Adrenal gland (tissue), 12 donors: ENCODE measurements around the gene CUL4A. TPM values are rescaled to one million over a fixed set of nuclear protein-coding genes. Genes with fewer than 3 reads are reported as not detected.

Experiments
- DNase-seq, 7 donors: peaks; one replicate each; pipeline ENCODE4 v3.0.0-alpha.2; 2019 to 2020
- H3K27ac ChIP-seq, 5 donors: fragments of 200-600 bp; sonication (generic) in 4 of 5; 1 replicate in 3 of 5; 2 replicates in 2 of 5; pipeline versions ENCODE4 v1.5.1 to v1.8.0; 2016 to 2020; ENCODE audit warnings: mild to moderate bottlenecking in 1 of 5
- H3K27me3 ChIP-seq: fragments of 200-600 bp; 2 replicates; pipeline ENCODE4 v1.8.0; 2021
- H3K36me3 ChIP-seq, 2 donors: fragments of 200-600 bp; replicated peaks in 1 of 2; 1 replicate in 1 of 2; 2 replicates in 1 of 2; pipeline versions ENCODE4 v1.5.1 to v1.8.0; 2018 to 2022
- H3K4me1 ChIP-seq, 2 donors: fragments of 200-600 bp; replicated peaks in 1 of 2; 1 replicate in 1 of 2; 2 replicates in 1 of 2; pipeline versions ENCODE4 v1.5.1 to v1.8.0; 2018 to 2021
- H3K4me3 ChIP-seq, 4 donors: fragments of 200-600 bp; sonication (generic) in 3 of 4; one replicate each; pipeline ENCODE4 v1.5.1; 2016 to 2018
- H3K9me3 ChIP-seq, 3 donors: fragments of 200-600 bp; sonication (generic) in 1 of 3; replicated peaks in 1 of 3; 1 replicate in 2 of 3; 2 replicates in 1 of 3; pipeline versions ENCODE4 v1.5.1 to v1.8.0; 2016 to 2021
- POLR2A ChIP-seq, 2 donors: fragments of 450-650 bp; IDR thresholded peaks; one replicate each; pipeline ENCODE4 v1.6.1; 2017; ENCODE audit warnings: antibody characterized with exemption in 2 of 2, mild to moderate bottlenecking in 2 of 2, moderate library complexity in 1 of 2
- WGBS, 4 donors: extraction: QIAGEN DNeasy Blood & Tissue Kit in 2 of 4; methylation state at CpG; one replicate each; pipeline versions ENCODE4 v1.1.5 to v1.1.7; 2013 to 2017; 5-methylcytosine and 5-hydroxymethylcytosine counted together
- intact Hi-C, 2 donors: fragments of 100-400 bp; cut with DNase I; formaldehyde crosslinking; loops; one replicate each; pipeline versions ENCODE4 v1.14.1 to v1.15.0; 2022 to 2023
- polyA plus RNA-seq, 3 donors: library from polyadenylated mRNA; stranded (reverse); fragments of 200-250 nt in 2 of 3; fragments of 350-450 nt in 1 of 3; fragmentation: Illumina TruSeq in 1 of 3; extraction: RNeasy Lipid Tissue Mini Kit (QIAGEN cat#74804) in 1 of 3; gene quantifications; one replicate each; pipeline ENCODE4 v1.2.3, GENCODE V29; 2013 to 2014
- total RNA-seq, 9 donors: library from RNA; depleted of rRNA in 4 of 9; stranded (reverse); fragments of >200 nt in 4 of 9; fragments of 120-200 nt in 1 of 9; fragmentation: NEBNext Ultra II Directional in 1 of 9; extraction: Animal tissue kit (Norgen Biotek cat#: 25700) in 1 of 9; gene quantifications; one replicate each; pipeline versions ENCODE4 v1.1.0 to v1.2.4, GENCODE V29; 2013 to 2023
- TF ChIP-seq, protein P1 (sequence below), 6 experiments: fragments of 450-650 bp in 4 of 6; fragments of 200-600 bp in 2 of 6; sonication (generic) in 1 of 6; IDR thresholded peaks; 1 replicate in 5 of 6; 2 replicates in 1 of 6; pipeline versions ENCODE4 v1.5.1 to v1.8.0; 2016 to 2021; ENCODE audit warnings: antibody characterized with exemption in 6 of 6, mild to moderate bottlenecking in 2 of 6, moderate library complexity in 1 of 6
- donor health status: healthy with polysubstance abuse.
- donor health status: Bipolar disorder and iron deficiency.
- donor health status: DM: yes; HTN: yes; CAD: no.
- donor health status: DM: no; HTN: no; CAD: no.
- donor health status: DM: no; HTN: no; CAD: no.
- donor health status: DM: yes; HTN: yes; CAD: no.

Gene CUL4A
- total and polyA plus RNA-seq, 12 donors: 27.6 to 90.4 (median 58.7) TPM

DNA sequence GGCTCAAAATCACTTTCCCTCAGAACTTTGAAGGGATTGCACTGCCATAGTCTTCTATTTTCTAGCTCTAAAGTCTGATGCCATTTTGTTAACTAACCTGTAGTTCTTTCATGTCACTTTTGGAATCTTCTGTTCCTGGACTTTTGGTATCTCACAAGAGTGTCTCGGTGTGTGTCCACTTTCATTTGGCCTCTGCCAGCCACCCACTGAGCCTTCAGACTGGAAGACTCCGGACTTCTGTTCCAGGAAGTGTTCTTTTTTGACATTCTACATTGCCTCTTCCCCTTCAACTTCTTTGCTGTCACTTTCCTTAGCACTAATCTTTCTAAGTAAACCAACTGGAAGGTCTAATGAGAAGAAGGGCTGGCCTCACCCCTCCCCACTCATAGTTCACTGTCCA is 62.6 kb downstream of the CUL4A start:
- H3K36me3 ChIP-seq: no peaks in the 10 kb centered on the region
- WGBS, 4 donors: 72 to 91% (median 82%) methylated on average over 2 of the region's 2 CpGs
- no peaks in the 10 kb centered on the region for H3K9me3 ChIP-seq
- TF ChIP-seq, protein P1, sequence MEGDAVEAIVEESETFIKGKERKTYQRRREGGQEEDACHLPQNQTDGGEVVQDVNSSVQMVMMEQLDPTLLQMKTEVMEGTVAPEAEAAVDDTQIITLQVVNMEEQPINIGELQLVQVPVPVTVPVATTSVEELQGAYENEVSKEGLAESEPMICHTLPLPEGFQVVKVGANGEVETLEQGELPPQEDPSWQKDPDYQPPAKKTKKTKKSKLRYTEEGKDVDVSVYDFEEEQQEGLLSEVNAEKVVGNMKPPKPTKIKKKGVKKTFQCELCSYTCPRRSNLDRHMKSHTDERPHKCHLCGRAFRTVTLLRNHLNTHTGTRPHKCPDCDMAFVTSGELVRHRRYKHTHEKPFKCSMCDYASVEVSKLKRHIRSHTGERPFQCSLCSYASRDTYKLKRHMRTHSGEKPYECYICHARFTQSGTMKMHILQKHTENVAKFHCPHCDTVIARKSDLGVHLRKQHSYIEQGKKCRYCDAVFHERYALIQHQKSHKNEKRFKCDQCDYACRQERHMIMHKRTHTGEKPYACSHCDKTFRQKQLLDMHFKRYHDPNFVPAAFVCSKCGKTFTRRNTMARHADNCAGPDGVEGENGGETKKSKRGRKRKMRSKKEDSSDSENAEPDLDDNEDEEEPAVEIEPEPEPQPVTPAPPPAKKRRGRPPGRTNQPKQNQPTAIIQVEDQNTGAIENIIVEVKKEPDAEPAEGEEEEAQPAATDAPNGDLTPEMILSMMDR (IDR thresholded peaks at IDR 0.05): no peak
- no peak for TF ChIP-seq POLR2A (IDR thresholded peaks at IDR 0.05)
- intact Hi-C loops: loop anchor here (5.0 to 10.0 kb wide), 2 partner anchors 105 to 123 kb away; no protein-coding TSS in a partner anchor
- no peak overlapping the region for H3K27ac ChIP-seq
- DNase-seq: peak in 1 of 7 donors; percentile 9
- H3K4me1 ChIP-seq: no peaks in the 10 kb centered on the region
- H3K27me3 ChIP-seq: no peaks in the 10 kb centered on the region
- H3K4me3 ChIP-seq: no peak overlapping the region

DNA sequence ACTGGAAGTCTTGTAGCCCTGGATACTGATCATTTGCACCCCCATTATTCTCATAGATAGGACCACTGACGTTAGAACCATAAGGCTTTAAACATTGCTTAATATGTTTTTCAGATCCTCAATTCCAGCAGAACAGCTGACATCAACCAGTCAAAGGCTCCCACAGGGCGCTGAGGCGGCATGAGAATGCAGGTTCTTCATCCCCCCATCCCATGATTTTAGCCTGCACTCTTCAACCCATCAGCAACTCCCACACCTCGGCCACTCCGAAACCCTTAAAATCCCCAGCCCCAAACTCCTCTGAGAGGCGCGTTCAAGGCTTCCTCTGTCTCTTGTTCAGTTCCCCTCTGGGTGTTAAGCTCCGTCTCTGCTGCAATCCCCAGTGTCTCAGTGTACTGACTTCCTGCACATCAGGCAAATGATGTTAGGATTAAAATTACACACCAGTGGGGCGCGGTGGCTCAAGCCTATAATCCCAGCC is 63.3 kb downstream of the CUL4A start:
- H3K36me3 ChIP-seq: no peaks in the 10 kb centered on the region
- peak in 3 of 7 donors; percentile 20 to 59 (median 39) for DNase-seq
- intact Hi-C loops: loop anchor here (5.0 to 10.0 kb wide), 2 partner anchors 105 to 122 kb away; no protein-coding TSS in a partner anchor
- no peaks in the 10 kb centered on the region for H3K27me3 ChIP-seq
- peak overlapping the region in 1 of 5 donors; percentile 38 for H3K27ac ChIP-seq
- no peaks in the 10 kb centered on the region for H3K4me1 ChIP-seq
- no peaks in the 10 kb centered on the region for H3K9me3 ChIP-seq
- H3K4me3 ChIP-seq: no peak overlapping the region
- TF ChIP-seq POLR2A (IDR thresholded peaks at IDR 0.05): no peak
- TF ChIP-seq, protein P1 (IDR thresholded peaks at IDR 0.05): no peak
- 78 to 89% (median 85%) methylated on average over 10 of the region's 10 CpGs for WGBS, 4 donors

DNA sequence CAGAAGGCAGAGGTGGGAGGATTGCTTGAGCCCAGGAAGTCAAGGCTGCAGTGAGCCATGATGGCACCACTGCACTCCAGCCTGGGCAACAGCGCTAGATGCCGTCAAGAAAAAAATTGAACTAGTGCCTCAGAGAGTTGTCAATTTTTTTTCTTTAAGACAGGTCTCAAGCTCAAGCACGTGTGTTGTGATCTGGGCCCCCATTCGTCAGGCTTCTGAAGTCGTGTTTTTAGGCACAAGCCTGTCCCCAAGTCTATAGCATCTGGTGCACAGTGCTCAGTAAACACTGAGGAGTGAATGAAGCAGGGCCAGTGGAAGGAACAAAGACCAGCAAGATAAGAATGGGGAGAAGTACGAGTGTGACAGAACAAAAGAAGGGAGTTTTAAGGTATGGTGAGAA is 63.9 kb downstream of the CUL4A start:
- WGBS, 4 donors: 68 to 89% (median 87%) methylated on average over 6 of the region's 6 CpGs
- TF ChIP-seq, protein P1 (IDR thresholded peaks at IDR 0.05): no peak
- no peak for TF ChIP-seq POLR2A (IDR thresholded peaks at IDR 0.05)

DNA sequence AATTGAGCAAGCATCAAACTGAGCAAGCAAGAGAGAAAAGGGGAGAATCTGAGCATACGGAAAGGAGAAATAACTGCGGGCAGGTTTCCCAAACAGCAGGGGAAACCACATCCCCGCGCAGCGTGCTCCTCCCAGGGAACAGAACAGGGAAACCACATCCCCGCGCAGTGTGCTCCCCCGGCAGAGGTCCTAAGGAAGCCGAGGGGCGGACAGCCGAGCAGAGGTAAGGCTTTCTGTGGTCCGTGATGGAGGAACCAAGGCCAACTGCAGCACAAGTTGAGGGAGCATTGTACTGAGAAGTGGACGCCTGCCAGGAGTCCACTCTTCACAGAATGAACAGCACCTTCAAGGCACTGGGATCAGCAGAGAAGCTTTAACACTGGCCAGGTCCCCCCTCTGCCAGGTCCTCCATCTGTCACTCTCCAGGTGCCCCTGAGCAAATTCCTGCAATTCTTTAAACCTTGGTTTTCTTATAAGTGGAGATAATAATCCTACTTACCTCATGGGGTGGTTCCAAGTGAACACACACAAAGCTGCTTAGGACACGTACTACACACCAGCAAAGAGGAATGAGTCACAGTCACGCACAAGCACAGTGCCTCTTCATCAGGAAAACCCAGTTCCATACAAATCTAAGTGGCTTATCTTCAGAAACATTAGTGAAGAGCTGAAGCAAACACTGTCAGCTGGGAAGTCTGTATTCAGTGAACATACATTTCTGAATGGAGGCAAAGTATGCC is 64.6 kb downstream of the CUL4A start:
- no peaks in the 10 kb centered on the region for H3K36me3 ChIP-seq
- no peak overlapping the region for H3K4me3 ChIP-seq
- no peaks in the 10 kb centered on the region for H3K4me1 ChIP-seq
- TF ChIP-seq, protein P1 (IDR thresholded peaks at IDR 0.05): no peak
- no peak for TF ChIP-seq POLR2A (IDR thresholded peaks at IDR 0.05)
- H3K27ac ChIP-seq: peak overlapping the region in 1 of 5 donors; percentile 51
- WGBS, 4 donors: 67 to 70% (median 68%) methylated on average over 9 to 15 of the region's 15 CpGs
- no peaks in the 10 kb centered on the region for H3K27me3 ChIP-seq
- H3K9me3 ChIP-seq: no peaks in the 10 kb centered on the region
- DNase-seq: peak in 5 of 7 donors; percentile 24 to 48 (median 45)
- intact Hi-C loops: loop anchor here (5.0 to 10.0 kb wide), 2 partner anchors 103 to 121 kb away; no protein-coding TSS in a partner anchor

More for the DNA sequence above, 63.9 kb downstream of the CUL4A start:
- no peaks in the 10 kb centered on the region for H3K9me3 ChIP-seq
- H3K27me3 ChIP-seq: no peaks in the 10 kb centered on the region
- H3K27ac ChIP-seq: peak overlapping the region in 1 of 5 donors; percentile 51
- intact Hi-C loops: loop anchor here (5.0 to 10.0 kb wide), 2 partner anchors 104 to 121 kb away; no protein-coding TSS in a partner anchor
- H3K36me3 ChIP-seq: no peaks in the 10 kb centered on the region
- H3K4me1 ChIP-seq: no peaks in the 10 kb centered on the region
- no peak overlapping the region for H3K4me3 ChIP-seq
- no peak for DNase-seq
